Activated T-cell treated with anti-CD3 and anti-CD28 coated beads, Interleukin-2, amount 50 U/mL, for 1 hour (primary cell): ENCODE data around the gene HMG20A.
A peak's percentile ranks its signal among the peaks of the same experiment; 100 is the strongest.
"Not testable (repeated sequence)": the region's sequence is repeated elsewhere in the genome, so short reads cannot be mapped to it uniquely, and the experiment has no call there.

Source experiments
- DNase-seq: peaks from one replicate; pipeline ENCODE4 v3.0.0-alpha.2; 2020

HMG20A gene

DNA sequence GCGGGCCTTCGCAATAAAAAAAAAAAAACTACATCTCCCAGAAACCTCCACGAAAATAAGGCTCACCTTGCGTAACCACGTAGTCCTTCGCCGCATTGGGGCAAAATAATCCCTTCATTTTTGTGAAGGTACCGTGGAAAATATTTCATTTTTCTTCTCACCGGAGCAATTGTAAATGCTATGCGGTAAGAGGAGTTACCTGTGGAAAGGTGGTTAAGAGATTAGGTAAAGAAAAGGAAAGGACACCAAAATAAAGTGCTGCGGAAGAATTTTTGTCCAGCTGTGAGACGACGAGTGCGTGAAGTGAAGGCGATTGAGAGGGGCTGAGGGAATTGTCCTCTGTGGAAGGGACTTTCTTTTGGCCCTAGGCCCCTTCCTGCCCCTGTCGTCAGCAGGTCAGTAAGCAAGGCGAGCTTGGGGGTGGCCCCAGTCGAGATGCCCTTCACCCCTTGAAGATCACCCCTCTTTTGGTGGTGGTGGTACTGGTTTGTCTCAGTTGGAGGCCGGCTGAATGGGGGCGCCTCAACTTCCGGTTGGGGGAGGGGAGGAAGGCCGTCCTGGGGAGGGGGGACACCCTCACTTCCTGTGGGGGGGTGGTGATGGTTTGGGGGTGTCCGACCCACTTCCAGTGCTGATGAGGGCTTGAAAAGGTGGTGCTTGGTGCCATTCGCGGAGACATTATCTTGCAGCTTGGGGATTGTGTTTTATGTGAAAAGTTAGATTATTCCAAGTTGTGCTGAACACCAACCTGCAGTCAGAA lies at the start of gene HMG20A:
Gene HMG20A (plus strand): TSS at position 279 of the 760 bp plus-strand sequence. CDS start 37,520 bp downstream, outside the sequence.
- peak; percentile 66 for DNase-seq

DNA sequence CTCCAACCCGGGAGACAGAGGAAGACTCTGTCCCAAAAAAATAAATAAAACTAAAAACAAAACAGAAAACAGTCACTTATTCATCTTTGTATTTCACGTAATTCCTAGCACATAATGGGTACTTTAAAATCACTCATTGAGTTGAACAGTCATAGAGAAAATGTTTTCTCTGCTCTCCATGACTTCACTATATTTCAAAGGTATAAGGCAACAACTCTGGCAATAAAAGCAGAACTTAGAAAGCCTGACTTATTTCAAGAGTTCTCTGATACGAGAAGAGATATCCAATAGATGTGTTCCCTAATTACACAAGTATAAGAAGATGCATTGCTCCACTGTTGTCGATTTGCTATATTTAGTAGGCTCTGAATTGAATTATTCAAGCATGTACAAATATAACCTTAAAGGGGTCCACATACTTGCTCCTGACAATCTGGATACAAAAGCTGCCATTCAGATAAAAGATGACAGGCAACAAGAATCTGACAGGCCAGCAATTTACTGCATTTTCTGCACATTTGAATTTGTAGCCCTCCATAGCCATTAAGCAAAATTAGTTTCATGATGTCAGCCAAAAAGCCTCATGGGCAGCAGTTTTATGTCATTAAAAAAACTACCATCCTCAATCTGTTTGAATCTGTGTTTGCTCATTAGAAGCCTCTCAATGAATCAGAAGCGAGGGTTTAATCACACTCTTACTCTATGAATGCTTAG lies 48.7 kb upstream of the HMG20A start:
- no peak for DNase-seq

DNA sequence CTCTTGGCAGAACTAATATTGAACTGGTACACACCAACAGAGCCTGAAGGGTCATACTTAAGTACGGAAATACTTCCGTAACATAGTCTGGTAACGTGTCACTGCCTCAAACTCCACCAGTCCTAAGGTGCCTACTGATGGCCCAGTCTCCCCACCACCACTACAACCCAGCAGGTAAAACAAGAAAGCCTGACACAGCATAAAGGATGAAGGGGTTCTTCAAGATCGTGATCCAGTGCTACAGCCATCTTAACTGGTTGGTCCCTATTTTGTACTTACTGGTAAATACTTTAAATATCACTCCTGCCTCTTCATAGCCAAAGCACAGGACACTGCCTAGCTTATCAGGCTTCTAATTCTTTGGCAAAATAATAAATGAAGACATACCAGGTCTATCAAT lies 47.2 kb upstream of the HMG20A start:
- DNase-seq, result no peak

DNA sequence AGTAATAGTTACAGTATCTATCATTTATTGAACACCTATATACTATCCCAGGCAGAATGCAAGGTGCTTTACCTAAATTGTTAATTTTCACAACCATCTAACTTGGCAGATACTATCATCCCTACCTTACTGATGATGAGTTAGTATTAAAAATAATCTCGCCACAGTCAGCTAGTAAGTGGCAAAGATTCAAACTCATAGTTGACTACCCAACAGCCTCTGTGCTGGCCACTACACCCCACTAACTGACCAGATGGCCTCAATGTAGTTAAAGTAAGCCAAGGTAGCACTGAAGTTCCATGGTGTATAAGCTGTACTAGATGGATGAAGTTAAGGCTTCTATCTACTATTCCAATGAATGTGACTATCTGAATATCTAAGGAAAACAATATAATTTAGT lies 45.6 kb upstream of the HMG20A start:
- no peak for DNase-seq

DNA sequence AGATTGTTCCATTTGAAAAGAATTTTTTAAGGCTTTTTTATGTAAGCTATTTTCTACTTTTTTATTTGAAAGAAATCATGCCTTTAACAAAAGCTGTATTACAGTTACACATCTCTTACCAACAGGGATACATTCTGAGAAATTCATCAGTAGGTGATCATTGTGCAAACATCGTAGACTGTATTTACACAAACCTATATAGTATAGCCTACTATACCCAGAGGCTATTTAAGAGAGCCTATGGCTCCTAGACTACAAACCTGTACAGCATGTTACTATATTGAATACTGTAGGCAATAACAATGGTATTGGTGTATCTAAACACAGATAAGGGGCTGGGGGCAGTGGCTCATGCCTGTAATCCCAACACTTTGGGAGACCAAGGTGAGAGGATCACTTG lies 43.9 kb upstream of the HMG20A start:
- no peak for DNase-seq

DNA sequence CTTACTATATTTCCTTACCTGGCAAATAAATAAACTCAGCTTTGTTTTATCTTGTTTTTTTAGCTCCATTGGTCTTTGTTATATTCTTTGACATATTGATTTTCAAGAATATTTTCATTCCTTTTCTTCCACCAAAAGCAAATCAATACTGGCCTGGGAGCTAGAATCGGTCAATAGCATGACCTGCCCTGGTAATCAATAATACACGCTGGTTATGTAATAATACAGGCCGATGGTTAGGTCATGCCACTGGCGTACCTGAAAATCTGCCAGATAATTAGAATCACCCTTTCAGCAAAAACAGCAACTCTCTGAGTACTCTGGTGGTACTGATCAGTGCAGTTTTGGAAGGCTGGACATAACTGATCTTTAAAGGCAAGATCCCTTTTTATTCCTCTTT lies 40.7 kb upstream of the HMG20A start:
- no peak for DNase-seq

DNA sequence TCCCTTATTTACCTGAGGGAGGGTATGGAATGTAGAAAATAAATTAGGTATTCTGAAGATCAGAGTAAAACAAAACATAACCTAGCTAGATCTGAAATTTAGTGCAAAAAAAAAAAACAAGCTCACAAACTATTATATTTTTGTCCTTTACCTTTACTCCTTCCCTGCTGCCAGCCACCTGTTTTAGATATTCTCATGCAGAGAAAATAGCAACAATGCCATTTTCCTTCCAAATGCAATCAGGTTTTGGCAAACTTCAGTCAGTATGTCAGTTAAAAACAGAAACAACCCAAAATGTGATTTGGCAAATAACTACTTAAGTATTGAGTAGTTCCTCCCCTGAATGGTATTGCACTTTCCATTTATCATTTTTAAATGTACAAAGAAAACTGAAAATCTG lies 36.6 kb upstream of the HMG20A start:
- DNase-seq, result no peak

DNA sequence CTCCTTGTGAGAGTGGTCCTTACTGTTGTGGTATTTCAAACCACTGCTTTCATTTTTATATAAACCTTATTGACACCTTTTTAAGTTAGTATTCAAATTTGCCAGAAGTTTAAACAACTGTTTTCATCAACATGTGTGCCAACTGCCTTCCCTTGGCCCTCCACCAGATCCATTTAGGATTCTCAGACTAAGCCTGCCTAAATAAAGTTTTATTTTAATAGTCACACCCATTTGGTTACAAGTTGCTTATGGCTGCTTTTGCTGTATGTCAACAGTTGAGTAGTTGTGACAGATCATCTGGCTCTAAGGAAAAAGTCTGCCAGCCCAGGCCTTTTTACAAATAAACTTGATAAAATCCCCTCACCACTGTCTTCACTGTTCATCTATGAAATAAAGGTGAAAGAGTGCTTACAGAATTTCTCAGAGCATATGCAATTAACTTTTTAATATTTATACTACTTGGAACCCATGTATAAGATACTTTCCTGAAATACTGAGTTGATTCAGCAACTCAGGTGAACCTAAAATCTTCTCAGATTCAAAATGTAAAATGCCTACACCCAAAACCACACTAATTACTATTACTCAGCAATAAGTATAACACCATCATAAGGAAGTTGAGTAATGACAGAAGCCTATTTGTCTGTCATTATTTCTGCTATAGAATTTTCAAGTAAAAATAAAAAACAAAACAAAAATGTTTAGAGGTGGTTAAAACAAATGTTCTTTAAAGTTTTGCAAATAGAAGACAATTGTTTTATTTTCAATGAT lies 35.9 kb upstream of the HMG20A start:
- no peak for DNase-seq

DNA sequence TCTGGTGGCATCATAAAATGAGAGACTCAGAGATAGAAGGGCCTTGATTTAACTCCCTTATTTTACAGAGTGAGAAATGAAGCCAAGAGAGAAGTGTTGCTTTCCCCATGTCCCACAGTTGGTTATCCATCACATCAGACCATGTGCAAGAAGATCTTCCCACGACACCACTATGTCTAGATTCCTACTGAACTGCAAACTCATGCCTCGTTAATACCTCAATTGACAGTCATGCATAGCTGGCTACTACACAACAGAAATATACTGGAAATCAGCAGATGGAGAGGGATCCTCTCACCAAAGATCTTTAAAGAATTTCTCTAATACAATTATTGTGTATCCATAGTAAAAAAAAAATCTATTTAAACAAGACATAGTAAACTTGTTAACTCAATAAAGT lies 34.1 kb upstream of the HMG20A start:
- no peak for DNase-seq

DNA sequence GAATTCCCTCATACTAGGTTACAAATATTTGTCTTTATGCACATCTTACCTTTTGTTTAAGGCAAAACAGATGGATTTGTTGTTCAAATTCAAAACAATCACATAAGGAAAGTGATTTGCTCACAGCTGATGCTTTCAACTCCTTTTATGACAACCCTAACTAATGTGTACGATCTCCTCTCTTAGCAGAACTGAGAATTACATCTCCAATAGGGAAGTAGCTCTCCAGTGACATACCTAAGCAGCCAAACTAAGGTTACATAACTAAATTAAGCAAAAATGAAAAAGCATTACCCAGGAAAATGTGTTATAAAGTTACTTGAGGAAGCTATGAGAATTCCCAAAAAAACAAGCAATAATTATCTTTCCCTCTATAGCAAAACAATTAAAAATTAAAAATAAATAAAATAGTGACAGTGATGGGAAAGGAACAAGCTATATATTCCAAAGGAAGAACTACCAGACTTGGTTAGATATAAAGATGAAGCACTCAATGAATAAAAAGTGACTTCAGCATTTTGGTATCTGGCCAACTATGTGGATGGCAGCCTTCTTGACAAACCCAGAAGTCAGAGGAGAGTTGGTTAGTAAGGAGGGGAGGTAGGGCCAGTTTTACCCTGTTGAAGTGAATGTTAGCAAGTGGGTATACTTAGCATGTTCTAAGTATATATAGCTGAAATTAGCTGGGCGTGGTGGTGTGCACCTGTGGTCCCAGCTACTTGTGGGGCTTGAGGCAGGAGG lies 33.2 kb upstream of the HMG20A start:
- DNase-seq, result no peak

DNA sequence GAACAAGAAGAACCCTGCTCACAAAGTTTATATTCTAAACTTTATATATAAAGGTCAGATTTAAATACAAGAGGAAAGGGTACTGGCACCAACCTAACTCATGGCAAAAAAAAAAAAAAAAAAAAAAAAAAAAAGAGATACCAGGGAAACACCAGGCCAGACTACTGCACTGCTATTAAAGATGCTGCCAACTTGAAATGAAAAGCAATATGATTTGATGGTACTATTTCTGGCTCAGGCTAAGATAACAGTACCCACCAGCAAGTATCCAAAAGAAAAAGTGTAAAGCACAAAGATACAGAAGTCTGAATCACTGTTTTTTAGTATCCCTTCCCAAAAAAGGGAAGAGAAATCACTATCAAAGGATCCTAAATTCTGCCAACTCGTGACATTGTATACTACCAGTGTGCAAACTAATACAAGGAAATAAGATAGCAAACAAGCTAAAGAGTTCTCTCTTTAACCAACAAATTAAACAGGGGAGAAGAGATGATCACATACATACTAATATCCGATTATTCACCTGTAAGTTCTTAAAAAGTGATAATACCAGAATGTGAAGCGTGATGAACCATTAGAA lies 29.2 kb upstream of the HMG20A start:
- no peak for DNase-seq

DNA sequence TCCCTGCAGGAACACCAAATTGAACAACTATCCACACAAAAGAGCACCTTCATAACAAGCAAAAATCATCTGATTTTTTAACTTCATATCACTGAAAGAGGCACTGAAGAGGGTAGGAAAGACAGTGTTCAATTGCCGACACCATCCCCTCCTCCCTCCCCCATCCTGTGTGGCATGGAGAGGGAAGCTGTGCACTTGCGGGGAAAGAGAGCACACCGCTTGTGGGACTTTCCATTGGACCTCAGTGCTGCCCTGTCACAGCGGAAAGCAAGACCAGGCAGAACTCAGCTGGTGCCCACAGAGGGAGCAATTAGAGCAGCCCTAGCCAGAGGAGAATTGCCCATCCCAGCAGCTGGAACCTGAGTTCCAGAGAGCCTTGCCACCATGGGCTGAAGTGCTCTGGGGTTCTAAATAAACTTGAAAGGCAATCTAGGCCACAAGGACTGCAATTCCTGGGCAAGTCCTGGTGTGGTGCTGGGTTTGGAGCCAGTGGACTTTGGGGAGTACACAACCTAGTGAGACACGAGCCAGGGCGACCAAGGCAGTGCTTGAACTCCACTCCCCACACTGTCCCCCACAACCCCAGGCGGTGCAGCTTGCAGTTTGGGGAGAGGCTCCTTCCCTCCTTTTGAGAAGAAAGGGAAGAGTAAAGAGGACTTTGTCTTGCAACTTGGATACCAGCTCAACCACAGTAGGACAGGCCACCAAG lies 27.8 kb upstream of the HMG20A start:
- no peak for DNase-seq

DNA sequence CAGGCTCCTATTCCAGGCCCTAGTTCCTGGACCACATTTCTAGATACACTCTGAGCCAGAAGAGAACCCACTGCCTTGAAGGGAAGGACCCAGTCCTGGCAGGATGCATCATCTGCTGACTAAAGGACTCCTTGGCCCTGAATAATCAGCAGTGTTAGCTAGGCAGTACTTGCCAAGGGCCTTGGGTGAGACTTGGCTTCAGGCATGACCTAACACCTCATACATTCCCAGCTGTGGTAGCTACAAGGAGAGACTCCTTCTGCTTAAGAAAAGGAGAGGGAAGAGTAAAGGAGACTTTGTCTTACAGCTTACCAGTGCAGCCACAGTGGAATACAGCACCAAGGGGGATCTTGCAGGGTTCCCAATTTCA lies 27.2 kb upstream of the HMG20A start:
- no peak for DNase-seq

DNA sequence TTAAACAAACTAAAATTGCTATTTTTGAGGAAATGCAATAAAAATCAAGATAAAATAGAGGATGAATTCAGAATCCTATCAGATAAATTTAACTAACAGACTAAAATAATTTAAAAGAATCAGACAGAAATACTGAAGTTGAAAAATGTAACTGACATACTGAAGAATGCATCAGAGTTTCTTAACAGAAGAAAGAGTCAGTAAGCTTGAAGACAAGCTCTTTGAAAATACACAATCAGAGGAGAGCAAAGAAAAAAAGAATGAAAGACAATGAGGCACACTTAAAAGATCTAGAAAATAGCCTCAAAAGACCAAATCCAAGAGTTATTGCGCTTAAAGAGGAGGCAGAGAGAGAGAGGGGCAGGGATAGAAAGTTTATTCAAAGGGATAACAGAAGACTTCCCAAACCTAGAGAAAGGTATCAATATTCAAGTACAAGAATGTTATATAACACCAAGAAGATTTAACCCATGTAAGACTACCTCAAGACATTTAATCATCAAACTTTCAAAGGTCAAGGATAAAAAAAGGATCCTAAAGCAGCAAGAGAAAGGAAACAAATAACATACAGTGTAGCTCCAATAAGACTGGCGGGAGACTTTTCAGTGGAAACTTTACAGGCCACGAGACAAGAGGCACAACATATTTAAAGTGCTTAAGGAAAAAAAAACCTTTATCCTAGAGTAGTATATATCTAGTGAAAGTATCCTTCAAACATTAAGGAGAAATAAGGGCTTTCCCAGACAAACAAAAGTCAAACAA lies 25.5 kb upstream of the HMG20A start:
- no peak for DNase-seq

DNA sequence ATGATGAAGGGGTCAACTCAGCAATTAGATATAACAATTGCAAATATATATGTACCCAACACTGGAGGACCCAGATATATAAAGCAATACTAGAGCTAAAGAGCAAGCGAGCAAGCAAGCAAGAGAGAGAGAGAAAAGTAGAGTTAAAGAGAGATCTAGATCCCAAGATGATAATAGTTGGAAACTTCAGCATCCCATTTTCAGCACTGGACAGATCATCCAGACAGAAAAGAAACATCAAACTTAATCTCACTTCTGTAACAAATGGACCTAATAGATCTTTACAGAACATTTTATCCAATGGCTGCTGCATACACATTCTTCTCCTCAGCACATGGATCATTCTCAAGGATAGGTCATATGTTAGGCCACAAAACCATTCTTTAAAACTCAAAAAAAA lies 24.0 kb upstream of the HMG20A start:
- DNase-seq, result no peak

DNA sequence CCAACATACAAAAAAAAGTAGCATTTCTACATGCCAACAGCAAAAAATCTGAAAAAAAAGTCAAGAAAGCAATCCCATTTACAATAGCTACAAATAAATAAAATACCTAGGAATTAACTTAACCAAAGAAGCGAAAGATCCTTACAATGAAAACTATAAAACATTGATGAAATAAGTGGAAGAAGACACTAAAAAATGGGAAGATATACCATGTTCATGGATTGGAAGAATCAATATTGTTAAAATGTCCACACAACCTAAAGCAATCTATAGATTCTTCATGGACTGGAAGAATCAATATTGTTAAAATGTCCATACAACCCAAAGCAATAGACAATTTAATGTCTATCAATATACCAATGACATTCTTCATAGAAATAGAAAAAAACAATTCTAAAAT lies 21.8 kb upstream of the HMG20A start:
- DNase-seq, result no peak

DNA sequence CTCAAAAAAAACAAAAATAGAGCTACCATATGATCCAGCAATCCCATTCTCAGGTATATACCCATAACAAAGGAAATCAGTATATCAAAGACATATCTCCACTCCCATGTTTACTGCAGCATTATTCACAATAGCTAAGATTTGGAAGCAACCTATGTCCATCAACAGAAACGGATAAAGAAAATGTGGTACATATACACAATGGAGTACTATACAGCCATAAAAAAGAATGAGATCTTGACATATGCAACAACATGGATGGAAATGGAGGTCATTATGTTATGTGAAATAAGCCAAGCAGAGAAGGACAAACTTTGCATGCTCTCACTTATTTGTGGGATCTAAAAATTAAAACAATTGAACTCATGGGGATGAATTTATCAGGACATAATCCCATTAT lies 20.4 kb upstream of the HMG20A start:
- DNase-seq, result no peak

DNA sequence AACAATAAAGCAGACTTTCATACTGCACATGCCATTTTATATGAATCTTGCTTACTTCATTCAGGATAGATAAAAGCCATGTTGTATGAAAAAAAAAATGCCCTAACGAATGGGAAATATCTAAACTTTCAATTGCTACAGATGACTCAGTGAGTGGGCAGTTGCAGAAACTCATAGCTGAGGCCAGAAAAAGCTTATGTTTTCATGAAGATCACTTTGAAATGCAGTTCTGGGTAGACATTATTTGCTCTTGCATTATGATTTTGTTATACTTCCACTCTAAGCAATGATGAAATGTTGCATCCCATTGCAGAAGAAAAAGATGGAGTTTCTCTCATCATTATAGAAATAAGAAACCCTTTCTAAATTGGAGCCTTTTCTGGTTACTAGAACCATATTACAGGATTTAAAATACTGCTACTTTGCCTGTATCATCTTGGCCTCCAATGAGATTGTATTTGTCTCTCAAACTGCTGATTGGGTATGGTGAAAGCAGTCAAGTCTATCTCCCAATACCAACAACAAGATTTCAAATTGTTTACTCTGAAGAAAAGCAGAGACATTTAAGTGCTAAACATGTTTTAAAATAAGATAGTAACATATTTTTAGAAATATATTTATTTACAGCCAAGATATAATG lies 17.8 kb upstream of the HMG20A start:
- DNase-seq, result no peak

DNA sequence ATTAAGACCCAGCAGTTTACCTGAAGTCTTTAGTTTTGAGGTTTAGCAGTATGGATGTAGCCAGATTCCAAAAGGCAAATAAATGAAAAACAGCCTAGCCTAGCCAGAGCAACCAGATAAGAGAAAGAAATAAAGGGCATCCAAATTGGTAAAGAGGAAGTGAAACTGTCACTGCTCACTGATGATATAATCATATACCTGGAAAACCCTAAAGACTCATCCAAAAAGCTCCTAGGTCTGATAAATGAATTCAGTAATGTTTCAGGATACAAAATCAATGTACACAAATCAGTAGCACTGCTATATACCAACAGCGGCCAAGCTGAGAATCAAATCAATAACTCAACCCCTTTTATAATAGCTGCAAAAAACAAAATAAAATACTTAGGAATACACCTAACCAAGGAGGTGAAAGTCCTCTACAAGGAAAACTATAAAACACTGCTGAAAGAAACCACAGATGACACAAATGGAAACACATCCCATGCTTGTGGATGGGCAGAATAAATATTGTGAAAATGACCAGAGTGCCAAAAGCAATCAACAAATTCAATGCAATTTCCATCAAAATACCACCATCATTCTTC lies 14.4 kb upstream of the HMG20A start:
- not testable (repeated sequence) for DNase-seq

DNA sequence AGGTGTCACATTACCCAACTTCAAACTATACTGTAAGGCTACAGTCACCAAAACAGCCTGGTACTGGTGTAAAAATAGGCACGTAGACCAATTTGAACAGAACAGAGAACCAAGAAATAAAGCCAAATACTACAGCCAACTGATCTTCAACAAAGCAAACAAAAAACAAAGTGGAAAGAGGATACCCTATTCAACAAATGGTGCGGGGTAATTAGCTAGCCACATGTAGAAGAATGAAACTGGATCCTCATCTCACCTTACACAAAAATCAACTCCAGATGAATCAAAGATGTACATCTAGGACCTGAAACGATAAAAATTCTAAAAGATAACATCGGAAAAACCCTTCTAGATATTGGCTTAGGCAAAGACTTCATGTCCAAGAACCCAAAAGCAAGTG lies 13.8 kb upstream of the HMG20A start:
- DNase-seq, result no peak
